Tibial artery (tissue), 4 donors: ENCODE data around the gene SH3BGRL3.

ENCODE experiments used
- DNase-seq, 2 donors: peaks; one replicate each; pipeline ENCODE4 v3.0.0-alpha.2; 2019
- H3K27ac ChIP-seq, 2 donors: fragments of 200-600 bp; sonication (generic) in 1 of 2; 1 replicate in 1 of 2; 2 replicates in 1 of 2; pipeline ENCODE4 v1.5.1; 2018 to 2019; ENCODE audit warnings: mild to moderate bottlenecking in 1 of 2
- H3K27me3 ChIP-seq, 2 donors: fragments of 200-600 bp; sonication (generic) in 1 of 2; one replicate each; pipeline versions ENCODE4 v1.5.1 to v1.6.0; 2016 to 2019
- H3K36me3 ChIP-seq, 3 donors: fragments of 200-600 bp; sonication (generic) in 2 of 3; one replicate each; pipeline ENCODE4 v1.5.1; 2016 to 2019; ENCODE audit warnings: mild to moderate bottlenecking in 2 of 3
- H3K4me1 ChIP-seq, 4 donors: fragments of 200-600 bp; sonication (generic) in 2 of 4; 1 replicate in 3 of 4; 2 replicates in 1 of 4; pipeline ENCODE4 v1.5.1; 2016 to 2019
- H3K4me3 ChIP-seq, 2 donors: fragments of 200-600 bp; sonication (generic) in 1 of 2; 1 replicate in 1 of 2; 2 replicates in 1 of 2; pipeline ENCODE4 v1.5.1; 2018 to 2019; ENCODE audit warnings: mild to moderate bottlenecking in 2 of 2
- H3K9me3 ChIP-seq, 3 donors: fragments of 200-600 bp; sonication (generic) in 1 of 3; one replicate each; pipeline ENCODE4 v1.5.1; 2016 to 2019
- CTCF ChIP-seq, 2 experiments: fragments of 200-600 bp in 1 of 2; fragments of 450-650 bp in 1 of 2; IDR thresholded peaks; one replicate each; pipeline ENCODE4 v1.5.1; 2017 to 2019; ENCODE audit warnings: antibody characterized with exemption in 2 of 2, mild to moderate bottlenecking in 1 of 2, moderate library complexity in 1 of 2
- intact Hi-C: fragments of 100-400 bp; cut with DNase I; formaldehyde crosslinking; loops from one replicate; pipeline ENCODE4 v1.15.0; 2023; ENCODE audit warnings: low total_unique reads

The SH3BGRL3 gene

DNA sequence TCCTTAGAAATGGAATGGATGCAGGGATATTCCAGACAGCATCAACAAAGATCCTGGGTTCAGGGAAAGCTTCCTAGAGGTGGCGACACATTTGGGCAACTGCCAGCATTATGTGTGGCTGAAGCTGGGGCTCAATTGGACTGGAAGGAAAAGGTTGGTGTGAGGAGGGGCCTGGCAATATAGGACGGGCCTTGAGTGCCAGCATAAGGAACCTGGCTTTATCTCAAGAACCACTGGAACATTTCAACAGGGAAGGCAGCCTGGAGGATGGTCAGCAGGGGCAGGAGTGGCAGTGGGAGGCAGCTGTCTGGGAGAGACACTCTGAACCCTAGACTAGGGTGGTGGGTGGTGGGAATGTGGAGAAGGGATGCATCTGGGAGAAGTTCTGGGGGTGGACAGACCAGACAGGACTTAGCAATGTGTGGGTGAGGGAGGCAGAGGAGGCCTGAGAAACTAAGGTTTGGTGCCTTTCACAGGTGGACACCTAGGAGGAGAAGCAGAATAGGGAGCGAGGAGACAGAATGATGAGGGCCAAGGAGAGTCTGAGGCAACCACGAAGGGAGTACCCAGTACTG, 3.5 kb downstream of the SH3BGRL3 start:
- intact Hi-C loops: no loop called here
- DNase-seq: no peak
- H3K36me3 ChIP-seq: no peaks in the 10 kb centered on the region
- H3K27me3 ChIP-seq: no peaks in the 10 kb centered on the region
- peak overlapping the region; percentile 15 to 24 for H3K27ac ChIP-seq
- H3K4me1 ChIP-seq: peaks cover 0 to 62% (median 51%) of the 10 kb centered on the region in 4 donors
- H3K4me3 ChIP-seq: no peak overlapping the region
- H3K9me3 ChIP-seq: no peaks in the 10 kb centered on the region
- no peak for TF ChIP-seq CTCF (IDR thresholded peaks at IDR 0.05)

GRCh38 chr1:26283871-26284596, 4.1 kb downstream of the SH3BGRL3 start:
- no peaks in the 10 kb centered on the region for H3K36me3 ChIP-seq
- intact Hi-C loops: no loop called here
- H3K27me3 ChIP-seq: no peaks in the 10 kb centered on the region
- no peak for TF ChIP-seq CTCF (IDR thresholded peaks at IDR 0.05)
- peak overlapping the region; percentile 5 to 38 for H3K27ac ChIP-seq
- peak in 1 of 2 donors; percentile 67 for DNase-seq
- H3K4me1 ChIP-seq: peaks cover 0 to 55% (median 44%) of the 10 kb centered on the region in 4 donors
- no peaks in the 10 kb centered on the region for H3K9me3 ChIP-seq
- H3K4me3 ChIP-seq: no peak overlapping the region

DNA sequence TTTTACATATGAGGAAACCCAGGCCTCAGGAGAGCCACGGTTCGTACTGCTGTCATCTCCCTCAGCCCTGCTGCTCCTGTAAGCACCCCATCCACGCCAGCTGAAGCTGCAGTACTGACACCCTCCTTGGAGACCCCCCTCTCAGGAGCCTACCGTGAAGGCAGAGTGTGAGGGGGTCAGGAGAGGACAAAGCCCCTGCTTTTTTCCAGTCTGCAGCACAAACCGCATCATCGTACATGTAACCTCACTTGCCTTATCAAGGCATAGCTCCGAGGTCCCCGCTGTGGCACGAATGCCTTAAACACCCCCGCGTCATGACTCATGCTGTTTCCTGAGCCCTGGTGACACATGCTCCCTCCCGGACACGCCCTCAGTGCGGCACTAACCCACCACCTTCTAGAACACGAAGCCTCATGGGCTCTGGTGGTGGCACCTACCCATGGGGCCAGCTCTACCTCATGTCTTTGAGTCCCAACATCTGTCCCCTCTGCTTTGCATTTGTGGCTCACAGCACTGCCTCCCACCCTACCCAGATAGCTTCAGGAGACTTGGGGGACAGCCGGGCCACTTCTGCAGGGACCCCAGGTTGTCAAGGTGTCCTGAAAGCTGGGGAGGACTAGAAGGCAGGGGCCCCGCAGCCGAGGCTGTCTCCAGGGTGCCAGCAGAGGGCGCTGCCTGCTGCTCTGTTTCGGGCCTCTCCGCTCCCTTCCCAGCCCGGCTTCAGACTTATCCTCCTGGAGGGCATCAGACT, 4.9 kb downstream of the SH3BGRL3 start:
- H3K27ac ChIP-seq: peak overlapping the region; percentile 5 to 38
- H3K9me3 ChIP-seq: no peaks in the 10 kb centered on the region
- DNase-seq: peak; percentile 87 to 88
- intact Hi-C loops: no loop called here
- no peaks in the 10 kb centered on the region for H3K36me3 ChIP-seq
- peak; percentile 46 to 47 for TF ChIP-seq CTCF (IDR thresholded peaks at IDR 0.05)
- peaks cover 0 to 51% (median 39%) of the 10 kb centered on the region in 4 donors for H3K4me1 ChIP-seq
- no peak overlapping the region for H3K4me3 ChIP-seq
- no peaks in the 10 kb centered on the region for H3K27me3 ChIP-seq

DNA sequence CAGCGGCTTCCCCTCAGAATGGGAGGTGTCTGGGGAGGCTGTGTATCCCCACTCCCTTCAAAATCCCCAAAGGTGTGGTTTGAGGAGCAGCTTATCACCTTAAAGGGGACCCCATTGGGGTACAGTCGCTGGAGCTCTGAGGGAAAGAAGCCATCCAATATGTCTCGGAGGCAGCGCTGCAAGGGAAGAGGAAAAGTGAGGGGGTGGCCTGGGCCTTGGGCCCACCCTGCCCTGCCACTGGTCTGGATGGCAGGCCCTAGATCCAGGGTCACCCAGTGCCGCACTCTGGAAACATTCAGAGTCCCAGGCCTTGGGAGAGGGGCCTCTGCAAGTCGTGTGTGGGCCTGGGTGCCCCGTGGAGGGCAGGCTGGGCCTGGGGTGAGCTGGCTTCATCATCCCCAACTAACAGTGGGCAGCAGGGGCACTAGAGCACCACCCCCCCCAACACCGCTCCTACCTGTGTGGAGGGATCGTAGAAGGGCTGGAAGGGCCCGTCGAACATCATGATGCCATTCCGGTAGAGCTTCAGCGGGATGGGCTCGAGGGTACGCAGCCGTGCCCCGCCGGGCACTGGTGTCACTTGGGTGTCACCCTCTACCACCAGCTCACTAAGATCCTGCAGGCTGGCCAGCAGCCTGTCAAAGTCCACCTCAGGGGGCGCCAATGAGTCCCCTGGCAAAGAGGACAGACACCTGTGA, 5.6 kb downstream of the SH3BGRL3 start:
- TF ChIP-seq CTCF (IDR thresholded peaks at IDR 0.05): no peak
- Histone ChIP-seq H3K27me3 (no peaks in the 10 kb centered on the region), H3K27ac (peak overlapping the region in 1 of 2 donors; percentile 5), H3K36me3 (no peaks in the 10 kb centered on the region), H3K4me1 (peaks cover 0 to 49% (median 36%) of the 10 kb centered on the region in 4 donors), H3K9me3 (no peaks in the 10 kb centered on the region), H3K4me3 (no peak overlapping the region)
- no peak for DNase-seq
- intact Hi-C loops: no loop called here

DNA sequence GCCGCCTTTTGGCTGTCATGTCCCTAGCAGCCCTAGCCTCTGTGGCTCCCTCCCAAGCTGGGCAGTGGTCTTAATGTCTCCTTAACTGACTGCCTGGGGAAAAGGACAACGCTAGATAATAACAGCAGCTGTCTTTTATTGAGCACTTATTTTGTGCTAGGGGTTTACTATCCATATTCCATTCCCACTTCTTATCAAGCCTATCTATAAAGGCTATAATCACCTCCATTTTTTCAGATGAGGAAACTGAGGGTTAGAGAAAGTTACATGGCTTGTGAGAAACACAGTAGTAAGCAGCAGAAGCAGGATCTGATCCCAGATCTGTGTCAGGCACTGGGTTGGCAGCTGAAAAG, 6.2 kb downstream of the SH3BGRL3 start:
- Histone ChIP-seq H3K27ac (no peak overlapping the region), H3K36me3 (no peaks in the 10 kb centered on the region), H3K4me3 (no peak overlapping the region), H3K9me3 (no peaks in the 10 kb centered on the region), H3K27me3 (no peaks in the 10 kb centered on the region), H3K4me1 (peaks cover 0 to 43% (median 31%) of the 10 kb centered on the region in 4 donors)
- intact Hi-C loops: no loop called here
- TF ChIP-seq CTCF (IDR thresholded peaks at IDR 0.05): no peak
- DNase-seq: no peak
